Muscle layer of duodenum (tissue), 2 donors: ENCODE results near the gene FAM107B.

Experiments
- H3K27ac ChIP-seq: one replicate; pipeline ENCODE4 v1.7.0; 2013; ENCODE audit warnings: mild to moderate bottlenecking, low read length
- H3K27me3 ChIP-seq: one replicate; pipeline ENCODE4 v1.7.0; 2013; ENCODE audit warnings: low read depth, mild to moderate bottlenecking, control low read depth, low read length
- H3K36me3 ChIP-seq, 2 donors: one replicate each; pipeline ENCODE4 v1.7.0; 2013; ENCODE audit warnings: low read length in 2 of 2, control low read depth in 1 of 2, mild to moderate bottlenecking in 1 of 2; ENCODE audit not compliant: insufficient read depth in 2 of 2, control insufficient read depth in 1 of 2
- H3K4me1 ChIP-seq, 2 donors: one replicate each; pipeline ENCODE4 v1.7.0; 2013; ENCODE audit warnings: low read length in 2 of 2, mild to moderate bottlenecking in 2 of 2, control low read depth in 1 of 2, moderate library complexity in 1 of 2; ENCODE audit not compliant: insufficient read depth in 2 of 2, control insufficient read depth in 1 of 2
- H3K4me3 ChIP-seq, 2 donors: one replicate each; pipeline ENCODE4 v1.7.0; 2013; ENCODE audit warnings: low read length in 2 of 2, low read depth in 1 of 2, mild to moderate bottlenecking in 1 of 2
- H3K9me3 ChIP-seq, 2 donors: one replicate each; pipeline ENCODE4 v1.7.0; 2013; ENCODE audit warnings: low read length in 2 of 2, control low read depth in 1 of 2, mild to moderate bottlenecking in 1 of 2; ENCODE audit not compliant: control insufficient read depth in 1 of 2
- donor health status: healthy.

Gene FAM107B

DNA sequence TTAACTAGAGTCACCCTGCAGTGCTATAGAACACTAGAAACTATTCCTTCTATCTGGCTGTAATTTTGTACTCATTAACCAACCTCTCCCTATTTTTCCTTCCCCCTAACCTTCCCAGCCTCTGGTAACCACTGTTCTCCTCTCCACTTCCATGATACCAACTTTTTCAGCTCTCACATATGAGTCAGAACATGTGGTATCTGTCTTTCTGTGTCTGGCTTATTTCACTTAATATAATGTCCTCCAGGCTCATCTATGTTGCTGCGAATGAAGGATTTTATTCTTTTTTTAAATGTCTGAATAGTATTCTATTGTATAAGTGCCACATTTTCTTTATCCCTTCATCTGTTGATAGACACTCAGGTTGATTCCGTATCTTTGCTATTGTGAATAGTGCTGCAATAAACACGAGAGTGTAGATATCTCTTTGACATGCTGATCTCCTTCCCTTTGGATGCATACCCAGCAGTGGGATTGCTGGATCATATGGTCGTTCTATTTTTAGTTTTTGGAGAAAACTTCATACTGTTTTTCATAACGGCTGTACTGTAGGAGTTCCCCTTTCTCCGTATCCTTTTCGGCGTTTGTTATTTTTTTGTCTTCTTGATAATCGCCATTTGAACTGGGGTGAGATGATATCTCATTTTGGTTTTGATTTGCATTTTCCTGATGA lies 101.4 kb downstream of the FAM107B start:
- Histone ChIP-seq H3K36me3 (no peaks in the 10 kb centered on the region), H3K4me1 (peaks cover 4 to 24% of the 10 kb centered on the region in 2 donors), H3K4me3 (peak overlapping the region in 1 of 2 donors; percentile 30), H3K27me3 (no peaks in the 10 kb centered on the region), H3K9me3 (no peaks in the 10 kb centered on the region), H3K27ac (no peak overlapping the region)

DNA sequence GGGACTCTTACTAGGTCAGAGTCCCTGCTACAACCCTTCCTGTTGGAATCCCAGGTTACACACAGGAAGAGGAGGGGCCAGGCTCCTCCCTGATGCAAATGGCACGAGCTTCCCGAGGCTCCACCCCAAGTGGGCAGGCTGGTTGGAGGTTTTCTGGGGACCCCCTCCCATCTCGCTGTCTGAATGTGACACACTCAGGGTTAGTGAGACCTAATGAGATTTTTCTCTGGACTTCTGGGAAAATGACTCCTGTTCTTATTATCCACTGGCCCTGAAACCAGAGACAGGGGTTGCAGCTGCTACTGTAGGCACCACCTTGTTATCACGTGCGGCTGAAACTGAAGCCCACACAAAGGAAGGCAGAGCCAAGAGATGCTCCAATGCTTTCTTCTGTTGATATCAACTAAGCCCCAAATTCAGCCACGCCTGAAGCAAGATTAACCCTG lies 103.3 kb downstream of the FAM107B start:
- Histone ChIP-seq H3K4me1 (peaks cover 4 to 38% of the 10 kb centered on the region in 2 donors), H3K36me3 (no peaks in the 10 kb centered on the region), H3K9me3 (no peaks in the 10 kb centered on the region), H3K27ac (peak overlapping the region; percentile 52), H3K4me3 (peak overlapping the region in 1 of 2 donors; percentile 19), H3K27me3 (no peaks in the 10 kb centered on the region)

DNA sequence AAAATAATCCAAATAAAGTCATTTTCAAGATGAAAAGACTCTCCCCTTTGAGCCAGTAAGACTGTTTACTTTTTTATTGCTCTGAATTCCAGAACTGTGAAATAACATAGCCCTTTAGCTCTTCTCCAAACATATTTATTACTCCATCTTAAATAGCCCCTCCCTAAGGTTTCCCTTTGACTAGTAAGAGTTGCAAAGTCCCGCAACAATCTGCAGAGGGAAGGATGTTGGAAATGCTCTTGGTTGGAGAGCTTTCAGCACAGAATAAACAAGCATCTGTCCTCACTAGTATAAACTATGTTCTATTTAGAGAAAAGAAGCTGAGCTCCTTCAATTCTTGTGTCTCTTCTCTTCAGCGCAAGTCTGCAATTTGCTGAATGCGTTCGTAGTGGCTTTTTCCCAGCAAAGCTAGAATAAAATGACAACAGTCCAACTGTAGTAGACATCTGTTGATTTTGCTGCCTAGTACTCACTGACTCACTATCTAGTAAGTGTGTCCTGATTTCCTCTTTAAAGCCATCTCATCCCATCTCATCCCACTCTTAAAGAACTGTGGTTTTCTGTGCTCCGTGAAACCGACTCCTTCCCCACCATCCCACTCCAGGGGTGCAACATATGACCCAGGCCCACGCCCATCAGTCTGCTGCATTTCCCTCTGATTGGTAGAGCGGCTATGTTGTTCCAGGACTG lies 104.0 kb downstream of the FAM107B start:
- Histone ChIP-seq H3K27ac (peak overlapping the region; percentile 52), H3K4me3 (peak overlapping the region in 1 of 2 donors; percentile 19), H3K9me3 (no peaks in the 10 kb centered on the region), H3K27me3 (no peaks in the 10 kb centered on the region), H3K36me3 (no peaks in the 10 kb centered on the region), H3K4me1 (peaks cover 4 to 38% of the 10 kb centered on the region in 2 donors)

DNA sequence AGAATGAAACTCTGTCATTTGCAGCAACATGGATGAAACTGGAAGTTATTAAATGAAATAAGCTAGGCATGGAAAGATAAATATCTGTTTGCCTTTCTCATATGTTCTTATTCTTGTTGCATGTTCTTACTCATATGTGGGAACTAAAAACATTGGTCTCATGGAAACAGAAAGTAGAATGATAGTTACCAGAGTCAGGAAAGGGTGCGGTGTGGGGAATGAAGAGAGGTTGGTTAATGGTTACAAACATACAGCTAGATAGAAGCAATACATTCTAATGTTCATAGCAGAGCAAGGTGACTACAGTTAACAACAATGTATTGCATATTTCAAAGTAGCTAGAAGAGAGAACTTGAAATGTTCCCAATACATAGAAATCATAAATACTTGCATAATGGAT lies 105.1 kb downstream of the FAM107B start:
- no peak overlapping the region for H3K4me3 ChIP-seq
- H3K36me3 ChIP-seq: no peaks in the 10 kb centered on the region
- H3K4me1 ChIP-seq: peaks cover 4 to 46% of the 10 kb centered on the region in 2 donors
- H3K9me3 ChIP-seq: no peaks in the 10 kb centered on the region
- no peak overlapping the region for H3K27ac ChIP-seq
- no peaks in the 10 kb centered on the region for H3K27me3 ChIP-seq

DNA sequence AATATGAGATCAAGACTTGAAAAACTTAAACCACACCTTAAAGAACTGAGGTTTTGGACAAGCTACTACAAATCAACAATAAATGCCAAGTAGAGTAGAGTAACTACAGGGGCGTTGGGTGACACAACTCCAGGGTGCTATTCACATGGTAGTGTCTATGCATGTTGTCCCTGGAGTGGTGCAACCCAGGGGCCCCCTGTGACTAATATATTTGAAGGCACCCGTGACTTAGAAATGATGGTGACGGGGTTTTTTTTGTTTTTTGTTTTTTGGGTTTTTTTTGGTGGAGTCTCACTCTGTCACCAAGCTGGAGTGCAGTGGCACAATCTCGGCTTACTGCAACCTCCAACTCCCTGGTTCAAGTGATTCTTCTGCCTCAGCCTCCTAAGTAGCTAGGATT lies 106.9 kb downstream of the FAM107B start:
- H3K27me3 ChIP-seq: no peaks in the 10 kb centered on the region
- no peak overlapping the region for H3K27ac ChIP-seq
- H3K36me3 ChIP-seq: no peaks in the 10 kb centered on the region
- H3K4me3 ChIP-seq: no peak overlapping the region
- H3K4me1 ChIP-seq: peaks cover 0 to 33% of the 10 kb centered on the region in 2 donors
- H3K9me3 ChIP-seq: no peaks in the 10 kb centered on the region

DNA sequence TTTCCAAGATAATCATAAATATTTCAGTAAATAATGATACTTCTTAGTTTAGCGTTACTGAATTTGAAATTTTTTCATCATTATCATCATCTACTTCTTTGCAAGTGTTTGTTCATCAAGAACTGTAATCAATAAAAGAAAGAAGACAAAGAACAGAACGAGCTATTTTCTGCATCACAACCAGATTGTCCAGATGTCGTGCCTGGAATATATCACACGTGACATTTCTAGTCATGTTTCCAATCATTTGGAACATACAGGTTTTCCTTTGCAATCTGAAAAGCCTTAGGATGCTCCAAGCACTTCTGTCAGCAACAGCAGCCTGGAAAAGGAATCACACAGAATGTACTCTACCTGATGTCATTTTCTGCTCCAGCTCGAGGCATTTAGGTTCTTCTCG lies 107.4 kb downstream of the FAM107B start:
- peaks cover 0 to 33% of the 10 kb centered on the region in 2 donors for H3K4me1 ChIP-seq
- no peaks in the 10 kb centered on the region for H3K9me3 ChIP-seq
- no peak overlapping the region for H3K4me3 ChIP-seq
- no peaks in the 10 kb centered on the region for H3K27me3 ChIP-seq
- no peaks in the 10 kb centered on the region for H3K36me3 ChIP-seq
- no peak overlapping the region for H3K27ac ChIP-seq

DNA sequence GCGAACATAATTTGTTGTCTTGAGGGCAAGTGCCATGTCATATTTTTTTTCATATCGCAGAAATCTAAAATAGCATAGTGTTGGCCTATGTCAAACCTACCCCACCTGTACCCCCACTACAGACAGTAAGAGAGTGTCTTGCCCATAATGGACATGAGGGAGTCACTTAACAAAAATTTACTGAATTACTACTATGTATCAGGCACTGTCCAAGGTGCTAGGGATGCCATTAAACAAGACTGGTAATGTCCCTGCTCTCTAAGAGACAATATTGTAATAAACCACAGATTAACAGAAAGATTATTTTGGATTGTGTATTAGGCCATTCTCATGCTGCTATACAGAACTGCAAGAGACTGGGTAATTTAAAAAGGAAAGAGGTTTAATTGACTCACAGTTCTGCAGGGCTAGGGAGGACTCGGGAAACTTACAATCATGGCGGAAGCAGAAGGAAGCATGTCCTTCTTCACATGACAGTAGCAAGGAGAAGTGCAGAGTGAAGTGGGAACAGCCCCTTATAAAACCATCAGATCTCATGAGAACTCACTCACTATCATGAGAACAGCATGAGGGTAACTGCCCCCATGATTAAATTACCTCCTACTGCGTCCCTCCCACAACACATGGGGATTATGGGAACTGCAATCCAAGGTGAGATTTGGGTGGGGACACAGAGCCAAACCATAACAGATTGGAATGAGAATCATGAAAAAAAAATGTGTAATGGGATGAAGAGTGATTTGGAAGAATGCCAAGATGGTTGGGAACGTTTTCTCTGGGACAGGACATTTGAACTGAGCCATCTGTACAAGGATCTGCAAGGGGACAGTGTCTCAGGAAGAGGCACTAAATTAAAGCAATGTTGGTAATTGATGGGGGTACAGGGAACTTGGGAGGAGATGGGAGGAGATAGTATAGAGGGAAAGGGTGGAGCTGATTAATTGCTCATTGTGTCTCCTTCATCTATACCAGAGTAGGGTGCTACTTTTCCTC lies 108.5 kb downstream of the FAM107B start:
- H3K4me3 ChIP-seq: no peak overlapping the region
- no peaks in the 10 kb centered on the region for H3K9me3 ChIP-seq
- H3K36me3 ChIP-seq: no peaks in the 10 kb centered on the region
- peaks cover 0 to 26% of the 10 kb centered on the region in 2 donors for H3K4me1 ChIP-seq
- H3K27me3 ChIP-seq: no peaks in the 10 kb centered on the region
- H3K27ac ChIP-seq: no peak overlapping the region

DNA sequence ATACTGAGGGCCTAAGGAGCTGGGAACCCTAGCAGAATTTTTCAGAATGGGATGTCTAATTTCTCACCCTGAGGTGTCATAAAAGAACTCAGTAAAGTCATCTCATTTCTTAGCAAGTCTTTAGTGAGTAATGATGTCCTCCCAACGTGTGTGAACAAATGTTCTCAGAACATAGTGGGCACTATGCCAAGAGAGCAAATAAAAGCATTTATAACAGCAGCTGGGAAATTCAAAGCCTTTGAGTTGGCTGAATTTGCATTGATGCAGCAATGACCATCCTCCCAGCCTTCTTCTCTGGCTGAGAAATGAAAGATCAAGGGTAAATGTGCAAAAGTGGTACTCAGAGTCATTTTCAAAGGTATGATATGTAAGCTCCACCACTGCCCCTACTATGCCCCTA lies 109.4 kb downstream of the FAM107B start:
- Histone ChIP-seq H3K27me3 (no peaks in the 10 kb centered on the region), H3K4me3 (no peak overlapping the region), H3K36me3 (no peaks in the 10 kb centered on the region), H3K4me1 (peaks cover 0 to 22% of the 10 kb centered on the region in 2 donors), H3K9me3 (no peaks in the 10 kb centered on the region), H3K27ac (no peak overlapping the region)

DNA sequence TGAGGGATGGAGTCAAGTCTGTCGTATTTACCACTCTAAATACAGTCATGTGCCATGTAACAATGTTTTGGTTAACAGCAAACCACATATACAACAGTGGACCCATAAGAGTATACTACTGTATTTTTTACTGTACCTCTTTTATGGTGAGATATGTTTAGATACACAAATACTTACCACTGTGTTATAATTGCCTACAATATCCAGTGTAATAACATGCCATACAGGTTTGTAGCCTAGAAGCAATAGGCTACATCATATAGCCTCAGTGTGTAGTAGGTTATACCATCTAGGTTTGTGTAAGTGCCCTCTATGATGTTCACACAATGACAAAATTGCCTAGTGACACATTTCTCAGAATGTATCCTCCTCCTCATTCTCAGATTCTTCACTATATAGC lies 110.4 kb downstream of the FAM107B start:
- H3K4me1 ChIP-seq: peaks cover 0 to 22% of the 10 kb centered on the region in 2 donors
- H3K27me3 ChIP-seq: no peaks in the 10 kb centered on the region
- no peaks in the 10 kb centered on the region for H3K9me3 ChIP-seq
- H3K4me3 ChIP-seq: no peak overlapping the region
- H3K36me3 ChIP-seq: no peaks in the 10 kb centered on the region
- H3K27ac ChIP-seq: no peak overlapping the region

DNA sequence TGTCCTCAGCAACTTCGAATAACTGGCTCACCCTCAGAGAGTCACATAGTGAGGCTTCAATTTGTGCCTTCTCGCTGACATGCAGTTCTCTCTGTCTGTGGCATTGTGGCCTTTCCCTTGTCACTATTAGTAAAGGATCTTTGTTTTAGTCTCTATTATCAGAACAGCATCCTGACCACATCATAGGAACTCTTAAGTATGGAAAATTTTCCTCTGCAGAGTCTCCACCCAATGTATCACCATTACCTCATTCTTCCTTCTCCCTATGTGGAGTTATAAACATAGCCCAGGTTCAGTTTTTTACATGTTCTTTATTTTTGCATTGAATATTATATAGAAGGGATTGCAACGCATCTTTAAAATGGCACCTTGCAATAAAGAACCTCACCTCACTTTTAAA lies 112.9 kb downstream of the FAM107B start:
- Histone ChIP-seq H3K36me3 (no peaks in the 10 kb centered on the region), H3K27me3 (no peaks in the 10 kb centered on the region), H3K4me3 (no peak overlapping the region), H3K9me3 (no peaks in the 10 kb centered on the region), H3K4me1 (peaks cover 8 to 9% of the 10 kb centered on the region in 2 donors), H3K27ac (no peak overlapping the region)

DNA sequence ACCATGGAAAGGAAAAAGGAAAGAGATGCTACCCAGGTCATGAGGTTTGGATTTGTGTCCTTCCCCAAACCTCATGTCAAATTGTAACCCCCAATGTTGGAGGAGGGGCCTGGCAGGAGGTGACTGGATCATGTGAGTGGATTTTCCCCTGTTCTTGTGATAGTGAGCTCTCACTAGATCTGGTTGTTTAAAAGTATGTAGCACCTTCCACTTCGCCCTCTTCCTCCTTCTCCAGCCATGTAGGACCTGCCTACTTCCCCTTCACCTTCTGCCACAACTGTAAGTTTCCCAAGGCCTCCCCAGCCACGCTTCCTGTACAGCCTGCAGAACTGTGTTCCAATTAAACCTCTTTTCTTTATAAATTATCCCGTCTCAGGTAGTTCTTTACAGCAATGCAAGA lies 113.9 kb downstream of the FAM107B start:
- H3K9me3 ChIP-seq: no peaks in the 10 kb centered on the region
- no peaks in the 10 kb centered on the region for H3K27me3 ChIP-seq
- H3K4me3 ChIP-seq: no peak overlapping the region
- H3K4me1 ChIP-seq: peaks cover 8 to 9% of the 10 kb centered on the region in 2 donors
- H3K27ac ChIP-seq: no peak overlapping the region
- no peaks in the 10 kb centered on the region for H3K36me3 ChIP-seq
